ENCODE data around the gene ITPR3.
"Not testable (repeated sequence)": the region's sequence is repeated elsewhere in the genome, so short reads cannot be mapped to it uniquely, and the experiment has no call there.

The ITPR3 gene

GRCh38 chr6:33613795-33614168, 7.3 kb upstream of the ITPR3 start:
- DNase-seq (ENCODE audit: low read depth in 2 of 2) = no peak

DNA sequence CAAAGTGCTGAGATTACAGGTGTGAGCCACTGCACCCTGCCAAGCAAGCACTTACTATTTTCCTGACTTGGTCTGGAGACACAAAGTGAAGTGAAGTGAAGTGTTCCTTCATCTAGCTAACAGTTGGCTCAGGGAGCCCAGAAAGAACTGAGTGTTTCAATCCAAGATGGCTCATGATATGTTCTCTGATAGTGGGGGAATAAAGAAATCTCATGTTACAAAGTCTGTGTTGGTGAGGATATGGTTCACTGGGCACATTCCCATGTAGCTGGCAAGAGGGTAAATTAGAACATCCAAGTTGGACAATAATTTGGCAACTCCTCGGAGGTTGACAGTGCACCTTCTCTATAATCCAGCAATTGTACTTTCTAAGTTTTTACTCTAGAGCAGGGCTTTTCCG, 5.0 kb upstream of the ITPR3 start:
- DNase-seq (ENCODE audit: low read depth in 2 of 2) = no peak

- DNase-seq (ENCODE audit: low read depth in 2 of 2) = no peak
Measured at GRCh38 chr6:33616913-33617312, 4.2 kb upstream of the ITPR3 start.

- no peak for DNase-seq (ENCODE audit: low read depth in 2 of 2)
Measured at GRCh38 chr6:33619166-33619840, 1.8 kb upstream of the ITPR3 start.

DNA sequence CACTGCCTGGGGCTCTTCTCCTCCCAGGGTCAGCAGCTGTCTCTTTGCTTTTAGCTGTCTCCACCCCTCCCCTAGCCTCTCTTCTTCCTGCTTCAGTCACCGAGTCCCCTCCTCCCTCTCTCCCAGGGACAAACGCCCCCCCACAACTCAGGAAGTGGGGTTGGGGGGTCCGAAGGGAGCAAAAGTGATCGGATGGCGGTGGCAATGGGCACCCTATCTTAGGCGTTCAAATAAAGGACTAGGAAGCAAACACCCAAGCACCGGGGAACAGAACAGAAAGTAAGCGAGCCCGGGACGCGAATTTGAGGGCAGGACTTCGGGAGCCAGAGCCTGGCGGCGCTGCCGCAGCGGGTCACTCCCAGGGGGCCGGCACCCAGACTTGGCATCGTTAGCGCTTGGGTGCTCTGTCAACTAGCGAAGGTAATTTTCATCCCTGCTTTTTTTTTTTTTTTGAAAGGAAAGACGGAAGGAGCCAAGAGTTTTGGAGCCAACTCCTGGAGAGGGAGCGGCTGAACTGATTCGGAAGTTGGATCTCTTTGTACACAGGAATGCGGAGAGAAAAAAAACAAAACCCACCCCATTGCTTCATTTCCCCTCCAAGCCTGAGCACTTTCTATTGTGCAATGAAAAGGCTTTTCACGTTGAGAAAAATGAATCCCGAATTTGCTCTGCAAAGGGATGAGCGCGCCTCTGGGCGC, 815 bp upstream of the ITPR3 start:
- peak in 1 of 2 donors; percentile 31 for DNase-seq (ENCODE audit: low read depth in 2 of 2)

DNA sequence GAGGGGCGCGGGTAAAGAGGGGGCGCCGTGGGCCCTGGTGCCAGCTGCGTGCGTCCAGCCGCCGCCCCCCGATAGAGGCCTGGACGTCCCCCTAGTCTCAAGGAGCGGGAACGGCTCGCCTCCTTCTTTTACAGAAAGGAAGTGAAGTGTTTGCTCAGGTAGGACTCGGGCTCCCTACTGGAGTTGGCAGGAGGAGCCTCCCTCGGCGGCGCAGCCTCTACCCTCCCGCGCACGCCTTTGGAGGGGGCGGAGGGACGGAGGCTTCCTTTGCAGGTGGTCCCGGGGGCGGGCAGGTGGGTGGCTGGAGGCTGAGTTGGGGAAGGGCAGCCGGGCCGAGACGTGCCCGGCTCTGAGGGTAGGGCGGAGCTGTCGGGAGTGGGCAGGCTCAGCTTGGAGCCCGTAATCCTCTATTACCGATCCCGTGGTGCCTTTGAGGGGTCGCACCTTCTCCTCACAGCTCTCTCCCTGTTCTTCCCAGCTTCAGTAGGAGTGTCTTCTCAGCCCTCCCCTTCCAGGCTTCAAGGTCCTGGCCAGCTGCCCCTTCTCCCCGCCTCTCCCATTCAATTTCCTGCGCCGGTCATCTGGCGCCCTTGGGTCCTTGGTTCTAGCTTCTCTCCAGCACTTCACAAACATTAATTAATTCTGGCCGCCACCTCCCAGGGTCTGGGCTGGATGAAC, 728 bp downstream of the ITPR3 start:
- peak in 1 of 2 donors; percentile 22 for DNase-seq (ENCODE audit: low read depth in 2 of 2)

DNA sequence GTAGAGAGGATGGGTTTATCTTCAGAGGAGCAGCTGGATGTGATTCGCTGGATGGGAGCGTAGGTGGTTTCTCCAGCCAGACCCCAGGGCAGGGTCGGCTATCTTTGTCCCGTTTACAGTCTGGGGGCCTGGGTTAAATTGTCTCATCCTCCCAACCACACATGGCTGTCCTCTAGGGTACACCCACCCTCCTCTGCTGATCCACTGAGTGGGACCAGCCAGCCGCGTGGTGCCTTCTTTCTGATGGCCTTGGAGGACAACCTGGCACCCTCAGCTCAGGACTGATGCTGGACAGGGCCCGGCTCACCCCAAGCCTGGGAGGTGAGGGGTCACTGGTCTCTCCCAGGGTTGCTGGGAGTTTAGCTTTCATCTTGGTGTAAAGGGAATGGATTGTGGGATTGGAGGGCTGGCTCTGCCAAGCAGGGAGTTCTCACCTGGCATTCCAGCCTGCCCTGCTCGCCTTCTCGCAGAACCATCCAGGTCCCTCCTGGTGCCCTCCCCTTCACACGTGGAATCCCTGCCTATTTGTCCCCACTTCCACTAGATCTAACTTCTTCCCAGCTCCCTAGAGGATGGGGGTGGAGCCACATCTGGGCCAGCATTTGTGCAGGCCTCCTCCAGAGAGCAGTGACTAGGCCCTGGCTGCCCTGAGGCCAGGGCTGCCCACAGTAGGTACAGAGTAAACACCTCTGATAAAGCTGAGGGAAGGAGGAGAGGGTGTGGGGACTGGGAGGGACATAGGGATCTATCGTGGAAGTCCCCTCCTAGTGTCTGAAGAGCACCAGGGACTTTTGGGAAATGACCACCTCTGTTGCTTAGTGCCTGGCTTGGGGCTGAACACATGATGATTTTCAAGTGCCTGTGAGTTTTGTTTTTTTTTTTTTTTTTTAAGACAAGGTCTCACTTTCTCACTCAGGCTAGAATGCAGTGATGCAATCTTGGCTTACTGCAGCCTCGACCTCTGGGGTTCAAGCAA, 1.6 kb downstream of the ITPR3 start:
- DNase-seq (ENCODE audit: low read depth in 2 of 2) = no peak

DNA sequence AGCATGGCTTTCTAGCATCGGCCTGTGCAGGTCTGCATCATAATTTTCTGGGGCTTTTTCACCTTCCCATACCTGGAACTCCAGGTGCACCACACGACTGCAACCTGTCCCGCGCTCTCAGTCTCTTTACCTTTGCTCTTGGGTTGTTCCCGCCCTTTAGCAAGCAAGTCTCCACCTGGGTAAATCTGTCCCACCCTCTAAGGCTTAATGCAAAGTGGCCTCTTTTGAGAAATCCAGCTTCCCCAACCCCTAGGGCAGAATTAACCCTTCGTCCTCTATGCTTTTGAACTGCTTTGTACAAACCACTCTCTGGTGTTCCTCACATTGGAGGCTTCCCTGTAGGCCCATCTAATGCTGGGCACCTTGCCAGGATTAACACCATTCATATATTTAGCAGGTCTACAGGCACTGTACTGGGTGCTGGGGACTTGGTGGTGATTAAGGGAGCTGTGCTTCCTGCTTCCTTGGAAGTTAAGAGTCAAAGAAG, 2.8 kb downstream of the ITPR3 start:
- DNase-seq (ENCODE audit: low read depth in 2 of 2) = no peak

- no peak for DNase-seq (ENCODE audit: low read depth in 2 of 2)
Measured at GRCh38 chr6:33624856-33625255, 3.7 kb downstream of the ITPR3 start.

GRCh38 chr6:33627876-33628275, 6.8 kb downstream of the ITPR3 start:
- DNase-seq (ENCODE audit: low read depth in 2 of 2) = no peak

GRCh38 chr6:33628401-33628964, 7.4 kb downstream of the ITPR3 start:
- DNase-seq (ENCODE audit: low read depth in 2 of 2) = no peak

- DNase-seq (ENCODE audit: low read depth in 2 of 2) = no peak
Measured at GRCh38 chr6:33630014-33630413, 8.9 kb downstream of the ITPR3 start.

GRCh38 chr6:33631521-33631920, 10.4 kb downstream of the ITPR3 start:
- not testable (repeated sequence) for DNase-seq (ENCODE audit: low read depth in 2 of 2)

GRCh38 chr6:33631971-33632557, 10.9 kb downstream of the ITPR3 start:
- no peak for DNase-seq (ENCODE audit: low read depth in 2 of 2)

GRCh38 chr6:33632558-33633039, 11.5 kb downstream of the ITPR3 start:
- peak in 1 of 2 donors; percentile 53 for DNase-seq (ENCODE audit: low read depth in 2 of 2)

- no peak for DNase-seq (ENCODE audit: low read depth in 2 of 2)
Measured at GRCh38 chr6:33633084-33633461, 12.0 kb downstream of the ITPR3 start.

GRCh38 chr6:33633462-33634158, 12.5 kb downstream of the ITPR3 start:
- peak in 1 of 2 donors; percentile 33 for DNase-seq (ENCODE audit: low read depth in 2 of 2)

DNA sequence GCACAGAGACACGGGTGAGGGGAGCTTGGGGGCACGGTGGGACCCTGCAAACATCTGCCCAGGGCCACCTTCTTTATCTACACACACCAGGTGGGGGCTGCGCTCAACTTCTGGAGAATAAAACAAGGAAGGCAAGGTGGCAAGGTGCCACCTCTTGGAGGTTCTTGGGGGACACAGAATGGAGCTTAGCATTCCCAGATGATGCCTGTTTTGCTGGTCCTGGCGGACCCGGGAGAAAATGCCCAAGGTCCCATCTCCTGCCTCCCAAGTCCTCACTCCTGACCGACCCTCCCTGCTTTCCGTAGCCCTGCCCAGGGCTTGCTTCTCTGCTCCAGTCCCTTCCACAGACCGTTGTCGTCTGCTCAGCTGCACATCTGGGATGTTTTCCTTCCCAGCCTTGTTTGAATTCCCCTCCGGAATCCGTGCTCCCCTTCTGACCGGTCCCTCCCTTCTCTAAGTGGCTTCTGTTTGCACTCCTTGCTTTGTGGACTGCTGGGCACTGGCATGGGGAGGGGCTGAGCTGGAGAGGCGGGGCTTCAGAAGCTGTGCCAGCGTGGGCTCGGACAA, 13.1 kb downstream of the ITPR3 start:
- DNase-seq (ENCODE audit: low read depth in 2 of 2) = no peak

DNA sequence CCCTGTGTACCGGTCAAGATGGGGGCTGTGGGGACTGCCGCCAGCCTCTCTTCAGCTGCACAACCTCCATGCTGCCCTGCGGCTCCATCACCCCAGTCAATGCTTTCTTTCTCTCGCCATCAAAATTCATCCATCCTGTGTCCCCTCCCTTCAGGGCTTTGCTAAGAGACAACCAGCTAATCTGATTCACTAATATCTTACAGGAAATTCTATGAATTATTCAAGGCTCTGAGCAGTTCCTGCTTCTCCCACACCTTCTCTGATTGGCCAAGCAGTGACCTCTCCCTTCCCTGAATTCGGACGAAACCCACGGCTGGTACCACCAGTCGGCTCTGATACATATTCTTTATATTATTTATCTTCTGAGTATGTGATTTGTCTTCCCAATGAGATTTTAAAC, 13.8 kb downstream of the ITPR3 start:
- no peak for DNase-seq (ENCODE audit: low read depth in 2 of 2)

GRCh38 chr6:33636655-33637054, 15.5 kb downstream of the ITPR3 start:
- DNase-seq (ENCODE audit: low read depth in 2 of 2) = no peak
